Caco-2 (cell line): ENCODE measurements around the gene GLIS1. TPM values are rescaled to one million over a fixed set of nuclear protein-coding genes. Genes with fewer than 3 reads are reported as not detected.

Experiments used
- BruUV-seq: library from RNA; stranded (reverse); fragments of 400-500 nt; replicated peaks from 2 replicates; lab custom pipeline; 2021; lab: Mats Ljungman, UMichigan
- CTCF ChIA-PET: fragments of 300-600 bp; sonication (Branson Sonifier 250); formaldehyde crosslinking; loops from one replicate; lab custom pipeline; 2022; ENCODE audit warnings: antibody characterized with exemption; lab: Charles Lee
- POLR2A ChIA-PET: fragments of 300-600 bp; sonication (Branson Sonifier 250); formaldehyde crosslinking; loops from one replicate; lab custom pipeline; 2022; ENCODE audit warnings: antibody characterized with exemption; lab: Charles Lee
- DNase-seq, 2 experiments: peaks; one replicate each; pipeline versions ENCODE4 v3.0.0 to v3.0.0-alpha.2; 2020 to 2022
- H3K27me3 ChIP-seq: replicated peaks from 2 replicates; pipeline ENCODE4 v1.6.0; 2011; ENCODE audit warnings: low read length; ENCODE audit not compliant: control insufficient read depth, insufficient read depth
- H3K36me3 ChIP-seq: 2 replicates; pipeline ENCODE4 v1.5.1; 2011; ENCODE audit warnings: low read length; ENCODE audit not compliant: control insufficient read depth, insufficient read depth
- H3K4me1 ChIP-seq: fragments of 250-450 bp; sonication (Bioruptor Pico); 2 replicates; pipeline ENCODE4 v1.5.1; 2020; ENCODE audit warnings: mild to moderate bottlenecking
- H3K4me3 ChIP-seq: 2 replicates; pipeline ENCODE4 v1.5.1; 2011; ENCODE audit warnings: low read depth, mild to moderate bottlenecking, control low read depth, low read length
- H3K9me3 ChIP-seq: fragments of 250-450 bp; sonication (Bioruptor Pico); 2 replicates; pipeline ENCODE4 v1.5.1; 2020; ENCODE audit warnings: mild to moderate bottlenecking, moderate library complexity
- H3K27ac Mint-ChIP-seq: one replicate; pipeline ENCODE4 v1.8.0; 2022; ENCODE audit warnings: mixed read lengths; ENCODE audit not compliant: unreplicated experiment
- H3K27me3 Mint-ChIP-seq: one replicate; pipeline ENCODE4 v1.8.0; 2022; ENCODE audit warnings: mixed read lengths; ENCODE audit not compliant: insufficient read depth, unreplicated experiment
- H3K36me3 Mint-ChIP-seq: one replicate; pipeline ENCODE4 v1.8.0; 2022; ENCODE audit warnings: mild to moderate bottlenecking, mixed read lengths; ENCODE audit not compliant: insufficient read depth, unreplicated experiment
- H3K4me1 Mint-ChIP-seq: one replicate; pipeline ENCODE4 v1.8.0; 2022; ENCODE audit warnings: low read depth, mixed read lengths; ENCODE audit not compliant: unreplicated experiment
- H3K4me3 Mint-ChIP-seq: one replicate; pipeline ENCODE4 v1.8.0; 2022; ENCODE audit warnings: mild to moderate bottlenecking, moderate library complexity, mixed read lengths; ENCODE audit not compliant: unreplicated experiment
- H3K9me3 Mint-ChIP-seq: one replicate; pipeline ENCODE4 v1.8.0; 2022; ENCODE audit warnings: mixed read lengths; ENCODE audit not compliant: unreplicated experiment
- CTCF ChIP-seq, 2 experiments: fragments of 200-600 bp in 1 of 2; IDR thresholded peaks; 1 replicate in 1 of 2; 2 replicates in 1 of 2; pipeline versions ENCODE4 v1.5.1 to v1.8.0; 2011 to 2022; ENCODE audit warnings: antibody characterized with exemption in 1 of 2, control low read depth in 1 of 2, inconsistent platforms in 1 of 2, low read depth in 1 of 2, low read length in 1 of 2, mild to moderate bottlenecking in 1 of 2, moderate library complexity in 1 of 2; ENCODE audit not compliant: insufficient read depth in 1 of 2, severe bottlenecking in 1 of 2, unreplicated experiment in 1 of 2
- intact Hi-C: fragments of 100-400 bp; cut with micrococcal nuclease; formaldehyde crosslinking; loops from one replicate; pipeline ENCODE4 v1.10.0; 2022; ENCODE audit not compliant: unreplicated experiment
- total RNA-seq: library from RNA; stranded (reverse); gene quantifications from 2 replicates; pipeline ENCODE4 v1.2.3, GENCODE V29; 2022

The GLIS1 gene
- total RNA-seq, 1 experiment from 2014 or later = not detected

- Mint-ChIP-seq H3K4me1 (no peaks in the 10 kb centered on the region), H3K9me3 (no peaks in the 10 kb centered on the region), H3K27ac (no peak overlapping the region), H3K4me3 (no peak overlapping the region), H3K36me3 (peaks cover 4% of the 10 kb centered on the region), H3K27me3 (peaks cover 4% of the 10 kb centered on the region)
- no peak for DNase-seq
- Histone ChIP-seq H3K9me3 (no peaks in the 10 kb centered on the region), H3K27me3 (no peaks in the 10 kb centered on the region), H3K36me3 (no peaks in the 10 kb centered on the region), H3K4me3 (no peak overlapping the region), H3K4me1 (no peaks in the 10 kb centered on the region)
- no peak for TF ChIP-seq CTCF (IDR thresholded peaks at IDR 0.05; ENCODE audit: insufficient read depth in 1 of 2, low read depth in 1 of 2, low read length in 1 of 2, severe bottlenecking in 1 of 2, unreplicated experiment in 1 of 2)
- ChIA-PET POLR2A (no interaction called here), CTCF (no interaction called here)
- no TSS peak for BruUV-seq
- intact Hi-C loops = no loop called here
Measured at GRCh38 chr1:53625049-53625448, 113.9 kb downstream of the GLIS1 start.

- intact Hi-C loops = no loop called here
- no TSS peak for BruUV-seq
- Histone ChIP-seq H3K9me3 (no peaks in the 10 kb centered on the region), H3K4me3 (no peak overlapping the region), H3K36me3 (no peaks in the 10 kb centered on the region), H3K4me1 (no peaks in the 10 kb centered on the region), H3K27me3 (no peaks in the 10 kb centered on the region)
- H3K27ac Mint-ChIP-seq = no peak overlapping the region
- no peaks in the 10 kb centered on the region for H3K9me3 Mint-ChIP-seq
- peaks cover 4% of the 10 kb centered on the region for H3K36me3 Mint-ChIP-seq
- DNase-seq = no peak
- no peak for TF ChIP-seq CTCF (IDR thresholded peaks at IDR 0.05; ENCODE audit: insufficient read depth in 1 of 2, low read depth in 1 of 2, low read length in 1 of 2, severe bottlenecking in 1 of 2, unreplicated experiment in 1 of 2)
- H3K4me1 Mint-ChIP-seq = no peaks in the 10 kb centered on the region
- CTCF ChIA-PET = no interaction called here
- POLR2A ChIA-PET = no interaction called here
- H3K4me3 Mint-ChIP-seq = no peak overlapping the region
- no peaks in the 10 kb centered on the region for H3K27me3 Mint-ChIP-seq
Measured at GRCh38 chr1:53622531-53622930, 116.4 kb downstream of the GLIS1 start.

GRCh38 chr1:53621144-53621543, 117.8 kb downstream of the GLIS1 start:
- no peak for TF ChIP-seq CTCF (IDR thresholded peaks at IDR 0.05; ENCODE audit: insufficient read depth in 1 of 2, low read depth in 1 of 2, low read length in 1 of 2, severe bottlenecking in 1 of 2, unreplicated experiment in 1 of 2)
- Histone ChIP-seq H3K4me1 (no peaks in the 10 kb centered on the region), H3K36me3 (no peaks in the 10 kb centered on the region), H3K9me3 (no peaks in the 10 kb centered on the region), H3K27me3 (no peaks in the 10 kb centered on the region), H3K4me3 (no peak overlapping the region)
- Mint-ChIP-seq H3K27ac (no peak overlapping the region), H3K4me1 (no peaks in the 10 kb centered on the region), H3K27me3 (no peaks in the 10 kb centered on the region), H3K36me3 (peaks cover 2% of the 10 kb centered on the region), H3K4me3 (no peak overlapping the region), H3K9me3 (no peaks in the 10 kb centered on the region)
- intact Hi-C loops = no loop called here
- ChIA-PET POLR2A (no interaction called here), CTCF (no interaction called here)
- BruUV-seq = no TSS peak
- DNase-seq = no peak
